H7 (cell line): ENCODE data around the gene ERGIC1. TPM values are rescaled to one million over a fixed set of nuclear protein-coding genes. Genes with fewer than 3 reads are reported as not detected.
"Not testable (repeated sequence)": the region's sequence is repeated elsewhere in the genome, so short reads cannot be mapped to it uniquely, and the experiment has no call there.

Experiments
- DNase-seq: peaks from one replicate; pipeline ENCODE4 v3.0.0; 2012
- H3K27me3 ChIP-seq: 2 replicates; pipeline ENCODE4 v1.6.0; 2011; ENCODE audit warnings: mild to moderate bottlenecking, low read length; ENCODE audit not compliant: control insufficient read depth, insufficient read depth
- H3K36me3 ChIP-seq: replicated peaks from 2 replicates; pipeline ENCODE4 v1.5.1; 2011; ENCODE audit warnings: low read length; ENCODE audit not compliant: control insufficient read depth, insufficient read depth
- H3K4me3 ChIP-seq: 2 replicates; pipeline ENCODE4 v1.5.1; 2011; ENCODE audit warnings: low read depth, mild to moderate bottlenecking, control low read depth, low read length, moderate library complexity; ENCODE audit not compliant: insufficient read depth
- total RNA-seq: library from RNA; depleted of rRNA; stranded (reverse); fragments of >200 nt; shearing (Covaris generic); gene quantifications from 2 replicates; pipeline ENCODE4 v1.2.3, GENCODE V29; 2014; rRNA removed

The ERGIC1 gene, protein sequence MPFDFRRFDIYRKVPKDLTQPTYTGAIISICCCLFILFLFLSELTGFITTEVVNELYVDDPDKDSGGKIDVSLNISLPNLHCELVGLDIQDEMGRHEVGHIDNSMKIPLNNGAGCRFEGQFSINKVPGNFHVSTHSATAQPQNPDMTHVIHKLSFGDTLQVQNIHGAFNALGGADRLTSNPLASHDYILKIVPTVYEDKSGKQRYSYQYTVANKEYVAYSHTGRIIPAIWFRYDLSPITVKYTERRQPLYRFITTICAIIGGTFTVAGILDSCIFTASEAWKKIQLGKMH
- total RNA-seq = 97.7 and 102 TPM in 2 replicates

- peak; percentile 94 for DNase-seq
- Histone ChIP-seq H3K27me3 (no peaks in the 10 kb centered on the region), H3K36me3 (no peaks in the 10 kb centered on the region; the same call in none of the 2 replicates), H3K4me3 (peak within 1 kb of the TSS; percentile 80)
Observed at GRCh38 chr5:172833686-172834414, at the start of gene ERGIC1. Gene ERGIC1, plus strand, starts transcription at chr5:172834251. Its CDS starts 163 bp downstream, at chr5:172834414.

GRCh38 chr5:172785429-172786088 lies 48.5 kb upstream of the ERGIC1 start:
- H3K36me3 ChIP-seq = no peaks in the 10 kb centered on the region
- no peak for DNase-seq
- no peaks in the 10 kb centered on the region for H3K27me3 ChIP-seq
- no peak overlapping the region for H3K4me3 ChIP-seq

DNA sequence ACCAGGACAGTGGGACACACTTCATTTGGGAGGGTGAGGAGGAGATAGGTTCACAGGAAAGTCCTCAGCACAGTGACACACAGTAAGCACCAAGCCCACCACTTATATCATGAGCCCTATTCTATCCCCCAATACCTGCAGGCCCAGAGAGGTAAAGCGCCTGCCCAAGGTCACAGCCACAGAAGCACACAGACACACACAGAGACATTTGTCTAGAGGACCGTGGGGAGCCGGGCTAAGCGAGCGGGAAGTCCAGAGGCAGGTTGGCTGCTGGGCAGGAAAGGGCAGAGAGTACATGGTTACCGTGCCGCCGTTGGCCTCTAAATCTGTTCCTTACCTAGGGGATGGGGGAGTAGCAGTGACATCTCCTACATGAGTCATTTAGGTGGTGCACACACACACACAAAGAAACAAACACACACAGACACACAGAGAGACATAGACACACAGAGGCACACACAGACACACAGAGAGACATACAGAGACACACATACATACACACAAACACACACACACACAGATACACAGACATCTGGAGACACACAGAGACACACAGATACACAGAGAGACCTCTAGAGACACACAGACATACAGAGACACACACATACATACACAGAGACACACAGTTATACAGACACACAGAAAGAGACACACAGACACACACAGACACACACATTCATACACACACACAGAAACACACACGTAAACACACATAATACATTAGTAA lies 47.2 kb upstream of the ERGIC1 start:
- no peak overlapping the region for H3K4me3 ChIP-seq
- no peaks in the 10 kb centered on the region for H3K36me3 ChIP-seq
- DNase-seq = no peak
- H3K27me3 ChIP-seq = no peaks in the 10 kb centered on the region

DNA sequence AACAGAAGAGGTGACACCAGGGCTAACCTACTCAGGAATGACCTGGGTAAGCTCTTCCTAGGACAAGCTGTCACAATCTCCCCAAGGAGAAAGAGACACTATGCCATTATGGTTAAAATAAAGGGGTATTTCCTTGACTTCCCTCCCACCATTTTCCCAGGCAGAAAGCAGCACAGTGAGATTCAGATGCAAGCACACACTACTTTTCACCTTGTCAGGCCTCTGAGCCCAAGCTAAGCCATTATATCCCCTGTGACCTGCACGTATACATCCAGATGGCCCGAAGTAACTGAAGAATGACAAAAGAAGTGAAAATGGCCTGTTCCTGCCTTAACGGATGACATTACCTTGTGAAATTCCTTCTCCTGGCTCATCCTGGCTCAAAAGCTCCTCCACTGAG lies 46.5 kb upstream of the ERGIC1 start:
- not testable (repeated sequence) for H3K36me3 ChIP-seq, DNase-seq, H3K4me3 ChIP-seq, H3K27me3 ChIP-seq

DNA sequence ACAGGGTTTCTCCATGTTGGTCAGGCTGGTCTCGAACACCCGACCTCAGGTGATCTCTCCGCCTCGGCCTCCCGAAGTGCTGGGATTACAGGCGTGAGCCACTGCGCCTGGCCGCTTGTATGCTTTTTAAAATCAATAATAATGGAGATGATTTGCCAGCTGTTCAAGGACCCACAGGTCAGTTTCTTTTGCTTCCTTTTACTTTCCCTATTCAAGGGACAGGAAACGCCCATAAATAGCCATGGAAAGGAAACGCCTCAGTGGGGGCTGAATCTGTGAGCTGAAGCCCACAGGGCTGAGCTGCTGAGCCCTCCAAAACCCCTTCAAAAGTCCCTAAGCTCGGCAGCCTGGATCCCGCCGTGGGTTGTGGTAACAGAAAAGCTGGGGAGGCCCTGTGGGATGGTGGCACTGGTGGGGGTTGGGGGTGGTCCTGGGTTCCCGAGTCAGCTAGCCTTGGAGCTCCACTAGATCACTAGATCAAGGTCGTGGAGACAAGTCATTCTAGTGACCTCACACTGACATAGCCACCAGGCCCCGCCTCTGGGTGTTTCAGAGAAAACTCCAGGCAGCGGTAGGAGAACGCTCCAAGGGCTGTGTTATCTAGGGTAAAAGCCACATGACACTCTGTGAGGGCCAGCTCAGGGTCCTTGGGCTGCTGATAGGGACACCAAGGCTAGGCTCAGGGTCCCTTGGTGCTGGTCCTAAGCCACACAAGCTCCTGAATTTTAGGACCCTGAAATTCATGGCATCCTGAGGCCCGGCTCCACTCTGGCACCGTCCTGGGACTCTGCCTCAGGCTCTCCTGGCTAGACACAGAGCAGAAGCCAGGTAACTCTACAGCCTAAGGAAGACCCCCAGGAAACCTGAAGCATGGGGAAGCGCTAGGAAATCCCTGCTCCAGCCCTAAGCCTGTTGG lies 45.0 kb upstream of the ERGIC1 start:
- Histone ChIP-seq H3K36me3 (no peaks in the 10 kb centered on the region), H3K27me3 (no peaks in the 10 kb centered on the region), H3K4me3 (no peak overlapping the region)
- no peak for DNase-seq

DNA sequence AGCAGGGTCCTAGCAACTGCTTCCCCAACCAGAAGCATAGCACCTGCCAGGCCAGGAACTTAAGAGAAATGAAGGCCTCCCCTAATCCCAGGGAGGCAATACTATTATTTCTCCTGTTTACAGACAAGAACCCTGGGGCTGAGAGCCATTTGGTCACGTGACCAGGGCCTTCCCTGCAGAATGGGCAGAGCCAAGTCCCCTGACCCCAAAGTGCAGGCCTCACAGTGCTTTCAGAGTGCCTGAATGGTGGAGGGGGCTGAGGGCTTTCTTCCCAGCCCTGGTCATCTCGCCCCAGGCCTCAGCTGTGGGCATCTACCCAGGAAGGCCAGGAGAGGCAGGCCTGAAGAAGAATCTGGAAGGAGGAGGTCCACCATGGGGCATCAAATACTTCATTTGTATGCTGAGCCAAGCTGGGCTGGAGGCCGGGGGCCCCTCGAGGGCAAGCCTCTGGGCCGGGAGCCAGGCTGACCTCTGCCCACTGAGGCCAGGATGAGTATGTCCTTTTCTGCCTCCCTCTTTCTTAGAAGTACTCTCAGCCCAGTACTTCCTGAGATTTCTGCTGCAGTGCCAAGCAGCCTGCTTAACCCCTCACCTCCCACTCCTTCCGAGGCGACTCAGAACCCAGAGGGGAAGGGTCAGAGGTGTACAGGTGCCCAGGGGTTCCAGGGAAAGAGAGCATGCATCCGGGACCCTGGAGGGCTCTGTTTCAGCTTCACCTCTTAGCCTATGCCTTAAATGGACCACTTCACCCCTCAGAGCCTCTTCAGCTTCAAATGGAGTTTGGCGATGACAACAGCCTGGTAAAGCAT lies 44.2 kb upstream of the ERGIC1 start:
- no peaks in the 10 kb centered on the region for H3K36me3 ChIP-seq
- H3K27me3 ChIP-seq = no peaks in the 10 kb centered on the region
- no peak overlapping the region for H3K4me3 ChIP-seq
- no peak for DNase-seq

GRCh38 chr5:172790496-172790889 lies 43.6 kb upstream of the ERGIC1 start:
- no peaks in the 10 kb centered on the region for H3K27me3 ChIP-seq
- H3K36me3 ChIP-seq = no peaks in the 10 kb centered on the region
- no peak for DNase-seq
- no peak overlapping the region for H3K4me3 ChIP-seq

DNA sequence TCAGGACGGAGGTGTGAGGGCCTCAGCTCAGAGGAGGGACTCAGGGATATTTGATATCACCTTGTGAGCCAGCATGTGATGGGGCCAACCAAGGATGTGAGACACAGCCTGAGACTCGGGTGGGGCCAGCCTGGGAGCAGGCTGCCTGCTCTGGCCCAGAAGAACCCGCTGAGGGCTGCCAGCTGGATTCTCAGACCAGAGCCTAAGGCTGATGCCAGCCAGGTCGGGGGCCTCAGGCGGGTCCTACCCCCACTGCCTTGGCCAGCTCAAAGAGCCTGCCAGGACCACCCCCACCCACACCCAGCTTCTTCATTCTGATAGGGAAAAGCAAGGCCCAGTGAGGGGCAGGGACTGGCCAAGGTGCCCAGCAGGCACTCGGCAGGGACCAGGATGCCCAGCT lies 42.8 kb upstream of the ERGIC1 start:
- H3K36me3 ChIP-seq = no peaks in the 10 kb centered on the region
- no peak overlapping the region for H3K4me3 ChIP-seq
- no peak for DNase-seq
- H3K27me3 ChIP-seq = no peaks in the 10 kb centered on the region

DNA sequence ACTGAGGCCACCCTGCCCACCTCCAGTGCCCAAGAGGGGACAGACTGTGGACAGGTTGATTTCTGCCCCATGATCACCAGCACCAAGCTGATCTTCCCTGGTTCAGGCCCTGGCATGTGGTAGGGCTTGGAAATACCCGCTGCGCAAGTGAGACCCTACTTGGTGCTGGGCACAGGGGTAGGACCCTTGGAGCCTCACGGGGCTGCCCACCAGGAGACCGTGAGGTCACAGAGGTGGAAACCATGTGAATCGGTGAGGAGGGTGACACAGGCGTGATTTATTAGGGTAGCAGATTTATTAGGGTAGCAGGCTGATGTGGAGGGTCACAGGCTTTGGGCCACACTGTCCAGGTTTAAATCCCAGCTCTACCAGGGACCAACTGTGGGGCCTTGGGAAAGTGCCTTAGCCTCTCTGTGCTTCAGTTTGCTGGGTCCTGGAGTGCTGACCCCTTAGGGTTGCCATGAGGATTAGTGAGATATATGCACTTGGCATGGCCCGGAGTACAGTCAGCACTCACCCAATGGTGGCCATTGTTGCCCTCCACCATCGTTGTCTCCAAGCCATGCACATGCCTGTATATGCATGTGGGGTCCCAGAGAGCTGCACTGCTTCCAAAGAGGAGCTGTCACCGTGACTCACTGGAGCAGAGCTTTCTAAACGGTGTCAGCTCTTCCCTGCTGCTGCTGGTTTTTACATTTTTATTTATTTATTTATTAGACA lies 42.2 kb upstream of the ERGIC1 start:
- no peak overlapping the region for H3K4me3 ChIP-seq
- DNase-seq = no peak

GRCh38 chr5:172792701-172793570 lies 41.1 kb upstream of the ERGIC1 start:
- Histone ChIP-seq H3K36me3 (no peaks in the 10 kb centered on the region), H3K4me3 (no peak overlapping the region), H3K27me3 (no peaks in the 10 kb centered on the region)
- DNase-seq = no peak

More for the DNA sequence above, 42.2 kb upstream of the ERGIC1 start:
- no peaks in the 10 kb centered on the region for H3K36me3 ChIP-seq
- no peaks in the 10 kb centered on the region for H3K27me3 ChIP-seq

DNA sequence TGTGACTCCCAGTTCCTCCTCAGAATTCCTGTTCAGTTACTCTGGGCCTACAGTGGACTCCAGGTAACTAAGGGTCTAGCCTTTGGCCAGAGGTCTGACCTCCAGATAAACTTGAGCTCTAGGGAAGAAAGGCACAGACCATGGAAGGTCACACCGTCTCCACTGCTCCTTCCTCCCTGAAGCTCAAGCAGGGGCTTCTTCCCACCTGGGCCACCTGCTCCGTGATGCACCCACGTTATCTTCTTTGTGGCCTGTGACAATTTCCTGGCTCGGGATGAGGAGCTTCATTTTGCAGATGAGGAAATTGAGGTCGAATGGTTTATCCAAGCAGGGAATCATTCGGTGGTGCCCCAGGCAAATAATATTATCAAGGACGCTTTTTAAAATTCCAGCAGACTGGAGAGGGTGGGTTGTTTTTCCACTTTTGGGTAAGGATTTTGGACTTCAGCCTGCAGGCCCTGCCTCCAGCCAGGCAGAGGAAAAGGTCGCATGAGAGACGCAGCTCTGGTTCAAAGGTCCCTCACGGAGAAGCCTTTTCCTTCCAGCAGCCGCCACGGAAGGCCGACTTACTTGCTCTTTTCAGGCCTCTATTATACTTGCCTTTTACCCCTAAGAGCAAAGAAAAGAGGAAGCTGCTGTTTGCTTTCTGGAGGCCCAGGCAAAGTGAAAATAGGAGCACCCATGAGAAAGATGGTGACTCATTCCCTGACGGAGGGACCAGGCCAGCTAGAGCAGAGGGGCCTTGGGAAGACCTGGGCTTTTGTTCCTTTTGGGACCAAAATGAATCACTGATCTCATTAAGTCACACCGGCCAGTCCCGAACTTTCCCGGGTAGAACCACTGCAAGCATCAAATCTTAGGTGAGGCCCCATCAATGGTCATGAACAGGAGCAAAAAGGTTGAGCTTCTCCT lies 40.2 kb upstream of the ERGIC1 start:
- DNase-seq = no peak
- H3K4me3 ChIP-seq = no peak overlapping the region
- H3K27me3 ChIP-seq = no peaks in the 10 kb centered on the region
- H3K36me3 ChIP-seq = no peaks in the 10 kb centered on the region
